C1 segment of cervical spinal cord (tissue), 14 donors: ENCODE data around the gene KIF4A.
"Not testable (repeated sequence)": the region's sequence is repeated elsewhere in the genome, so short reads cannot be mapped to it uniquely, and the experiment has no call there.

Source experiments
- DNase-seq, 14 donors: peaks; one replicate each; lab custom pipeline; 2025; lab: John Stamatoyannopoulos, UW

Gene KIF4A

GRCh38 chrX:70280573-70280972 is 9.3 kb upstream of the KIF4A start:
- DNase-seq = no peak

GRCh38 chrX:70281951-70282350 is 8.0 kb upstream of the KIF4A start, which contains the start of gene RAB41:
Gene RAB41, plus strand, starts transcription at chrX:70282172. Its CDS starts 46 bp downstream, at chrX:70282218.
- no peak for DNase-seq

- no peak for DNase-seq
These were observed 624 bp upstream of the KIF4A start for GRCh38 chrX:70289168-70289792.

- no peak for DNase-seq
These were observed 2.9 kb downstream of the KIF4A start for GRCh38 chrX:70292788-70293187.

GRCh38 chrX:70293621-70294020 is 3.7 kb downstream of the KIF4A start:
- DNase-seq = no peak

- DNase-seq = no peak
These were observed 11.8 kb downstream of the KIF4A start for GRCh38 chrX:70301716-70302115.

GRCh38 chrX:70313503-70313902 is 23.6 kb downstream of the KIF4A start:
- no peak for DNase-seq

GRCh38 chrX:70322784-70323183 is 32.9 kb downstream of the KIF4A start:
- DNase-seq = no peak

GRCh38 chrX:70323628-70324027 is 33.7 kb downstream of the KIF4A start:
- not testable (repeated sequence) for DNase-seq

GRCh38 chrX:70324326-70324725 is 34.4 kb downstream of the KIF4A start:
- DNase-seq = no peak

GRCh38 chrX:70331161-70331560 is 41.3 kb downstream of the KIF4A start:
- DNase-seq = no peak

GRCh38 chrX:70332600-70332999 is 42.7 kb downstream of the KIF4A start:
- no peak for DNase-seq

- no peak for DNase-seq
These were observed 46.9 kb downstream of the KIF4A start for GRCh38 chrX:70336767-70337166.

GRCh38 chrX:70338290-70338689 is 48.4 kb downstream of the KIF4A start:
- DNase-seq = no peak

GRCh38 chrX:70343435-70343834 is 53.5 kb downstream of the KIF4A start:
- DNase-seq = no peak

GRCh38 chrX:70346418-70347070 is 56.6 kb downstream of the KIF4A start:
- no peak for DNase-seq

- DNase-seq = not testable (repeated sequence)
These were observed 58.9 kb downstream of the KIF4A start for GRCh38 chrX:70348825-70349224.

GRCh38 chrX:70349367-70350125 is 59.6 kb downstream of the KIF4A start:
- not testable (repeated sequence) for DNase-seq

- DNase-seq = no peak
These were observed 62.6 kb downstream of the KIF4A start for GRCh38 chrX:70352496-70352895.

- no peak for DNase-seq
These were observed 63.6 kb downstream of the KIF4A start for GRCh38 chrX:70353514-70353913.

- no peak for DNase-seq
These were observed 64.8 kb downstream of the KIF4A start for GRCh38 chrX:70354716-70355115.

- DNase-seq = no peak
These were observed 69.6 kb downstream of the KIF4A start for GRCh38 chrX:70359458-70359857.

GRCh38 chrX:70360366-70360765 is 70.5 kb downstream of the KIF4A start:
- DNase-seq = no peak
